Central memory CD8-positive, alpha-beta T cell (primary cell): ENCODE measurements around the gene TMEM86B.

Experiments
- ATAC-seq: fragments of 150-1000 bp; cut with Tn5 transposase; replicated peaks from 2 replicates; pipeline ENCODE4 v1.10.0; 2022; ENCODE audit warnings: mild to moderate bottlenecking, moderate FRiP score, moderate number of reproducible peaks; ENCODE audit not compliant: poor library complexity, severe bottlenecking; ENCODE audit errors: extremely low read depth
- DNase-seq, 2 donors: peaks; one replicate each; pipeline ENCODE4 v3.0.0; 2021; ENCODE audit warnings: low spot score in 2 of 2
- H3K27ac Mint-ChIP-seq: one replicate; pipeline ENCODE4 v1.8.0; 2022; ENCODE audit warnings: low read depth, mild to moderate bottlenecking, moderate library complexity, mixed read lengths
- H3K27me3 Mint-ChIP-seq: one replicate; pipeline ENCODE4 v1.8.0; 2022; ENCODE audit warnings: mixed read lengths
- H3K36me3 Mint-ChIP-seq: one replicate; pipeline ENCODE4 v1.8.0; 2022; ENCODE audit warnings: mild to moderate bottlenecking, moderate library complexity, mixed read lengths; ENCODE audit not compliant: insufficient read depth
- H3K4me1 Mint-ChIP-seq: one replicate; pipeline ENCODE4 v1.8.0; 2022; ENCODE audit warnings: mixed read lengths
- H3K4me3 Mint-ChIP-seq: one replicate; pipeline ENCODE4 v1.8.0; 2022; ENCODE audit warnings: mild to moderate bottlenecking, moderate library complexity, mixed read lengths
- H3K9me3 Mint-ChIP-seq: one replicate; pipeline ENCODE4 v1.8.0; 2022; ENCODE audit warnings: mixed read lengths

The TMEM86B gene

GRCh38 chr19:55193481-55193880, 35.1 kb downstream of the TMEM86B start:
- Mint-ChIP-seq H3K36me3 (no peaks in the 10 kb centered on the region), H3K9me3 (no peaks in the 10 kb centered on the region), H3K27ac (no peak overlapping the region), H3K27me3 (peaks cover 44% of the 10 kb centered on the region), H3K4me1 (peaks cover 10% of the 10 kb centered on the region), H3K4me3 (no peak overlapping the region)
- ATAC-seq (no peak), DNase-seq (no peak)

- H3K9me3 Mint-ChIP-seq = no peaks in the 10 kb centered on the region
- peaks cover 2% of the 10 kb centered on the region for H3K36me3 Mint-ChIP-seq
- DNase-seq (no peak), ATAC-seq (no peak)
- H3K4me3 Mint-ChIP-seq = no peak overlapping the region
- peaks cover 10% of the 10 kb centered on the region for H3K4me1 Mint-ChIP-seq
- H3K27ac Mint-ChIP-seq = no peak overlapping the region
- peaks cover 52% of the 10 kb centered on the region for H3K27me3 Mint-ChIP-seq
These were observed 39.1 kb downstream of the TMEM86B start for GRCh38 chr19:55189403-55189835.

- H3K27me3 Mint-ChIP-seq = peaks cover 60% of the 10 kb centered on the region
- peaks cover 10% of the 10 kb centered on the region for H3K4me1 Mint-ChIP-seq
- no peaks in the 10 kb centered on the region for H3K9me3 Mint-ChIP-seq
- ATAC-seq (no peak), DNase-seq (no peak)
- peaks cover 2% of the 10 kb centered on the region for H3K36me3 Mint-ChIP-seq
- no peak overlapping the region for H3K4me3 Mint-ChIP-seq
- H3K27ac Mint-ChIP-seq = no peak overlapping the region
These were observed 39.9 kb downstream of the TMEM86B start for GRCh38 chr19:55188625-55189024.

DNA sequence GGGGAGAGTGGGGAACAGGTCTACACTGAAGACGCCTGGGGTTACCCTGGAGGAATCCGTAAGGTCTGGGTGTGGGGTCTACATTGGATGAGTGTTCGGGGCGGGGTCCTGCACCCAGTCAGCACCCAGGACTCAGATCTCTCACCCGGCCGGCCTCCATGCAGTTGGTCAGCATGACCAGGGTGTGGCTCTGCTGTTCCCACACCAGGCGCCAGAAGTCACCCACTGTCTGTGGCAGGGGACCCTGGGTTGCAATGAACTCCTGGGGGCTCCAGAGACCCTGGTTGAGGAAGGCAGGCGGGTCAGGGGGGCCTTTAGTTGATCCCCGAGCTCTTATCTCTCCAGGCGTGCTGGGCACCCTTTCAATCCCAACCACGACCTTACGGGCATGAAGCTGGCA, 42.5 kb downstream of the TMEM86B start:
- Mint-ChIP-seq H3K9me3 (no peaks in the 10 kb centered on the region), H3K27me3 (peaks cover 68% of the 10 kb centered on the region), H3K27ac (no peak overlapping the region), H3K4me3 (no peak overlapping the region), H3K36me3 (peaks cover 2% of the 10 kb centered on the region), H3K4me1 (peaks cover 10% of the 10 kb centered on the region)
- DNase-seq (no peak), ATAC-seq (no peak)

DNA sequence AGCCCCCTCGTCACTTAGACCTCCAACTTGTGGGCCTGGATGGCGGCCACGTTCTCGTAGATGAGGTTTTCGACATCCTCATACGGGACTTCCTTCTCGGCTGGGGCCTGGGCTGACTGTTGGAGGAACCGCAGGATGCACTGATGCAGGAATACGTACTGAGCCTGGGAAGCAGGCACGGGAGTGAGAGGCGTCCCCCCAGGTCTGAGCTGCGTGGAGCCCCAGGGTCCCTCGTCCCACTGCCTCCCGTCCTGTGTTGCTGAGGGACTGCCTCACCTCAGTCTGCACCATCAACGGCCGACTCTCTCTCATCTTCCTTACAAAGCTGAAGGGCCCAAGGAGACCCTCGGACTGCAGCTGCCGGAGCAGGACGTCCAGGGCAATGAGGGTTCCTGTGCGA, 46.8 kb downstream of the TMEM86B start:
- Mint-ChIP-seq H3K9me3 (no peaks in the 10 kb centered on the region), H3K27ac (no peak overlapping the region), H3K4me3 (no peak overlapping the region), H3K4me1 (peaks cover 22% of the 10 kb centered on the region), H3K36me3 (peaks cover 19% of the 10 kb centered on the region), H3K27me3 (peaks cover 92% of the 10 kb centered on the region)
- DNase-seq (no peak), ATAC-seq (no peak)

GRCh38 chr19:55179606-55180484, 48.7 kb downstream of the TMEM86B start, which contains the start of gene SYT5:
SYT5 (minus strand) TSS chr19:55180289; CDS start chr19:55179041, 1,248 bp downstream.
- H3K36me3 Mint-ChIP-seq = peaks cover 17% of the 10 kb centered on the region
- H3K9me3 Mint-ChIP-seq = no peaks in the 10 kb centered on the region
- H3K4me3 Mint-ChIP-seq = peak within 1 kb of the TSS; percentile 78
- H3K4me1 Mint-ChIP-seq = peaks cover 18% of the 10 kb centered on the region
- ATAC-seq (peak; percentile 42), DNase-seq (peak; percentile 32 to 48)
- peaks cover 91% of the 10 kb centered on the region for H3K27me3 Mint-ChIP-seq
- peak within 1 kb of the TSS; percentile 95 for H3K27ac Mint-ChIP-seq

GRCh38 chr19:55178781-55179599, 49.6 kb downstream of the TMEM86B start:
- Mint-ChIP-seq H3K27ac (peak overlapping the region; percentile 95), H3K4me3 (peak overlapping the region; percentile 78), H3K36me3 (peaks cover 17% of the 10 kb centered on the region), H3K4me1 (peaks cover 23% of the 10 kb centered on the region), H3K9me3 (no peaks in the 10 kb centered on the region), H3K27me3 (peaks cover 91% of the 10 kb centered on the region)
- ATAC-seq (peak; percentile 93), DNase-seq (peak; percentile 94 to 97)
